HG03520 (cell line): ENCODE results near the gene UST.
"Not testable (repeated sequence)": the region's sequence is repeated elsewhere in the genome, so short reads cannot be mapped to it uniquely, and the experiment has no call there.

ENCODE experiments used
- ATAC-seq: cut with Tn5 transposase; IDR thresholded peaks from one replicate; pipeline ENCODE4 v1.9.1; 2021; ENCODE audit warnings: mild to moderate bottlenecking, moderate library complexity; ENCODE audit not compliant: unreplicated experiment

Gene UST

DNA sequence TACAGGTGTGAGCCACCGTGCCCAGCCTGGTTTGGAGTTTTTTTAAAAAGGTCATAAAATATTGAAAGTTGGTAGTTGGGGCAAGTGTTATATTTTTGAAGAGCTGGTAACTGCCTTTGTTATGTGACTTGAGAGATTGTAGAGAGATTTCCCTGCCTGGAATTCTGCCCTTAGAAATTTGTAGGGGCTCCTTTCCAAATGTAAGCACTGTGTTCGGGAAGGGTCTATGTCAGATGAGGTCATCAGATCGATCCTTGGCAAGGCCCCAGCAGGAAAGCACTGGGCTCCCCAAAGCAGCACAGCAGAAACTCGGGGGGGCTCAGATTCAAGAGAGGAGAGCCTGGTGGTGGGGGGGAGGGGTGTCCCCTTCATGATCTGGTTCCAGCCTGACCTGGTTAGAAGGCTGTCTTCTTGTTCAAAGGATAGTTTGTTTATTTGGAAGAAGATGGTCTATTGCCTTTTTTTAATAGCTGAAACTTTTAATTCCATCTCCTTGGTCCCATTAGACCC is 220.2 kb downstream of the UST start:
- ATAC-seq: no peak

- no peak for ATAC-seq
Measured at GRCh38 chr6:148967541-148967956, 220.7 kb downstream of the UST start.

- no peak for ATAC-seq
Measured at GRCh38 chr6:148968771-148969602, 222.2 kb downstream of the UST start.

- no peak for ATAC-seq
Measured at GRCh38 chr6:148969603-148970061, 222.8 kb downstream of the UST start.

GRCh38 chr6:148971031-148971927 is 224.4 kb downstream of the UST start:
- no peak for ATAC-seq

DNA sequence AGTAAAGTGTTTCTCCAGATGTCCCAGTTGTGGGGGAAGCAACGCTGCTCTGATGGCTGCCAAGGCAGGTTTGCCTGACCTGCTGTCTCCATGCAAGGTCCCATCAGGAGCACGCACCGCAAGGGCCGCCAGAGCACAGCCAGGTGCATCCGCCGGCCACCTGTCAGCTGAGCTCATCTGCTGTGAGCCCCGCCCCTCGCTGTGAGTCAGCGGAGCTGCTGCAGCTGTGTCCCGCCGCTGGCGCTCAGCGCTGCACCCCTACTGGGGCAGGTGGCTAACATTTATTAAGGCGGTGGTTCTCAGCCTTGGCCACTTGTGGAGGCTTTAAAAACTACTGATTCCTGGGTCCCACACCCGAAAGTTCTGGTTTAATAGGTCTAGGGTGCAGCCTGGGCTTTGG is 225.7 kb downstream of the UST start:
- ATAC-seq: no peak

DNA sequence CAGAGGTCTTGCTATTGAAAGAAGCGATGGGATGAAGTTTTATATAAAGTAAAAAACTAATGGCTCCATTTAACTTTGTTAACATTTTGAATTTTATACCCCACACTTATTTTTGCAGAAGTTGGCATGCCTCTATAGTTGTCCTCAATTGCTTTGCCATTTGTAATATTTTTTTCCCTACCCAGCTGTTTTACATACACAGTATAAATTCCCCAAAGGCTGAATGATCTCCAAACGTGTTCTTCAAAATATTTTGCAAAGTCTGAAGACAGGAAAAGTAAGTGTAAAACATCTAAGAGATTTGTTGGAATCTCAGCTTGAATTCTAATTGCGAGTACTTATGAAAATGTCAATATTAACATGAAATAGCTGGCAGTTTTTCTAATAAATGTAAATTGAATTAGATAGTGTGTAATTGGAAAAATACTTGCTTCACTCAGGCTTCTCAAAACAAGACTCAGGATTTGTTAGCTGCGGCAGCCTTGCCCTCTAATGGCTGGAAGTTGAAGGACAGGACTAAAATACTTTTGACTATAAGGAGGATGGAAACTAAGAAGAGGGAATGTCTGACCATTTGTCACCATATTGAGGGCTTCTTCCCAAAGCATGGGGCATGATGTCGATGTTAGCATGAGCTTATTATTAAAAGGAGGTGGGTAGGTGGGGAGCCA is 226.8 kb downstream of the UST start:
- ATAC-seq: no peak

GRCh38 chr6:148974351-148974750 is 227.5 kb downstream of the UST start:
- ATAC-seq: no peak

- not testable (repeated sequence) for ATAC-seq
Measured at GRCh38 chr6:148978298-148978697, 231.5 kb downstream of the UST start.

DNA sequence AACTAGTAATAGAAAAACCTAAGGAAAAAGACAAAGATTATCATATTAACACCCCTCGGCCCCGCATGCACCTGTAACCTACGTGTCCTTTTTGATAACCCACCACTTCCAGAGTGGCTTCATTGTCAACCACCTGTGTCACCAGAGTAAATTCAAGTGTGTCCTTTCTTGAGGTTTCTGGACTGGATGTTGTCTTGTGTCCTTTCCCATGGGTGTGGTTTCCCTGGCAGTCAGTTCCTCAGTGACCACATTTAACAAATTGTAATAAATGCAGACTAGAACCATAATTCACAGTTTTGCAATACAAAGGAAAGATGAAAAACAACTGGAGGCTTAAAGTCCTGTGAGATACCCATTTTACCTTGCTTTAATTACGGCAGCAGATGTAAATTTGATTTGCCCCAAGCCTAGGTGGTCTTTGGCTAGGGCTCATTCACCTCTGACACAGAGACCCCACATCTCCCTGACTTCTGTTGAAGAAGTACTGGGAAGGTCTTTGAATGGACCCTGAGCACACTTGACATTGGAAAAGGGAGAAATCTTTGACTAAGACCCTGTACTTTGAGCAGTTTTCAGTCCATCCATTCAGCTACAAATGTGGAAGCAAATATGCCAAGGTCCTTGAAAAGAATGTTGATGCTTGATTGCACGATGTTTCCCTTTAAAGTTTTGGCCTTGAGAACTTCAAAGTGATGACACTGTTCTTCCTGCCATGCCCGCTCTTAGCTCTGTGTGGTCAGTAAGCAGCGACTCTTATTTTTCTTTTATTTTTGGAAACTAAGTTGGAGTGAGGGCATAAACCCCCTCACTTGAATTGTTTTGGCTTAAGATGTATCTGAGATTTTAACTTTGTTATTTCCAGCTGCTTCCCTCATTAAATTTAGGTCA is 232.4 kb downstream of the UST start:
- no peak for ATAC-seq

GRCh38 chr6:148980234-148980633 is 233.4 kb downstream of the UST start:
- no peak for ATAC-seq

DNA sequence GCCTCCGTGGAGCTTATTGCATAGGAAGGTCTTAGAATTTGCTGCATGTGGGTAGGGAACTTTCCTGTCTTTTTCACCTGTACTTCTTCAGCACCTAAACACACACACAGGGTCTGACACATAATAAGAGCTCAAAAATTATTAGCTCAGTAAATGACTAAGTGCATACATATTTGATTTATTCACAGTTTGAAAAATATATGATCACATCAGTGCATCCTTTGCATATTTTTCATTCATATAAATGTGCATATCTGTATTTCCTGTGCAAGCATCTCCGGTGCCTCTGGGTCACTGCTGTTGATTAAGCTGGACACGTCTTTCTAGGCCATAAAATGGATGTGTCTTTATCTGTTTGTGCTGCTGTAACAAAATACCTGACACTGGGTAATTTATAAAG is 234.7 kb downstream of the UST start:
- no peak for ATAC-seq

DNA sequence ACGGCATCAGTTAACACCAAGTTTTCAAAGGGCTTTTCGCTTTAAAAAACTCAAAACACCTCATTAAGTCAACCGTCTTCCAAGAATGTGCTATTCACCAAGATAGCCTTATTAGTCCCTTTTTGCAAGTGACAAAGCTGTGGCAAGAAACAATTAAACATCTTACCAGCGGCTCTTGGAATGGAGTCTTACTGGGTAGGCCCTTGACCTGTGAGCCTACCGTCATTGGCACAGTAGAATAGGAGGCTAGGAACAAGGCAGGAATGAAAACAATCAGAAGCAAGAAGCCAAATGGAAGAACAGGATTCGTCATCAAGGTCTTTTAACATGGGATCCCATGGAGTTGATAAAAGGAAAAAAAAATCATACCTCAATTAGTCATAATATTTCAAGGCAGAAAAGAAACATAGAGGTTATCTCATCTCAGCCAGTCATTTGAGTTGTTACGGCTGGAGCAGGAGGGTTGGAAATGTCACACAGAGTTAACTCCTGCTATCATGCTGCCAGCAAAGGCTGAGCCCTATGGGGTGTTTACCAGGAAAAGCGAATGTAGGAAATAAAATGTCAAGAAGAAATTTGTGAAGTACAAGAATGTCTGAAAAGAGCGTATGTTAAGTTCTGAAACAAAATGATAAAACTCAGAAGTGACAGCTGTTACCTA is 236.4 kb downstream of the UST start:
- ATAC-seq: no peak

DNA sequence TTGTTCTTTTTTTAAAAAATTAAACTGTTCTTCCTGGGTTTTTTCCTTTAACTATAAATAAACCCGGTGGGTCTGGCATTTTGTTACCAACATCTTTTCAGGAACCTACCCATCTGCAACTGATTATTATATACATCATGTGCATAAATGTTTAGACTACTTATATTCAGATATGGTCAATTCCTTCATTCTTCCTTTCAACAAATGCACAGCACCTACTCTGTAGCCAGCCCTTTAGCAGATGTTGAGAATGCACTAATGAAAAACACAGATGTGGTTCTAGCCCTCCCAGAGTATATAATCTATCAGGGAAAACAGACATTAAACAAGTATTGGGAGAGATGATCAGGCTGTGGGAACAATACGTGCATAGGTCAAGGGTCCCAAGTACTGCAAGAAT is 237.1 kb downstream of the UST start:
- ATAC-seq: no peak

DNA sequence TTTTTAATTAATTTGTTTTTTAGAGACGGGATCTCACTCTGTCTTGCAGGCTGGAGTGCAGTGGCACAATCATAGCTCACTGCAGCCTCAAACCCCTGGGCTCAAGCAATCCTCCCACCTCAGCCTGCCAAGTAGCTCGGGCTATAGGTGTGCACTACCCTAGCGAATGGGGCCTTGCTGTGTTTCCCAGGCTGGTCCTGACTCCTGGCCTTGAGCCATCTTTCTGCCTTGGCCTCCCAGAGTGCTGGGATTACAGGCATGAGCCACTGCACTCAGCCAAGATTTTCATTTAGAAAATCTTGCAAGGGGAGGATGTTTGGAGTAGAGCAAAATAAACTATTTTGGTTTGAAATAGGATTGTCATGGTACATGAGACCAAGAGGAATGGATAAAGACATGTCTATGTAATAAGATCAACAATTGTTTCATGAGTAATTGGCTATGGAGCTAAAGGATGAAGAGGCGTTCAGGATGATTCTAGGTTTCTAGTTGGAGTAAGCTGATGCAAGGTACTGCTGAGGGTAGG is 237.8 kb downstream of the UST start:
- no peak for ATAC-seq

DNA sequence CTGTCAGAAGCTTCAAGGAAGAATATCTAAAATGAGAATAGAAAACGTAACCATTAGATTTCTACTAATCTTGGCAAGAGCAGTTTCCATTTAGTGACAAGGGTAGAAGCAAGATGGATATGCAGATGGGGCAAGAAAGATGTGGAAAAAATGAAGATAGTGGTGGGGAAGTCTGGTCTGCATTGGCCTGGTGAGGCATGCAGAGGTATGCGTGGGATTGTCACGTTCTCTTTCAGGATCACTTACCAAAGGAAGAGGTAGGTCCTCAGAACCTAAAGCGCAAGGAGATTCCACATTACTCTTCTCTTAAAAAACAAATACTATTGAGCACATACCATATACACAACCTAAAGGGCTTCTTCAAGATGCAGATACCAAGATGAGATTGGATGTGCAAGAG is 238.7 kb downstream of the UST start:
- no peak for ATAC-seq

GRCh38 chr6:148986608-148987007 is 239.8 kb downstream of the UST start:
- no peak for ATAC-seq

DNA sequence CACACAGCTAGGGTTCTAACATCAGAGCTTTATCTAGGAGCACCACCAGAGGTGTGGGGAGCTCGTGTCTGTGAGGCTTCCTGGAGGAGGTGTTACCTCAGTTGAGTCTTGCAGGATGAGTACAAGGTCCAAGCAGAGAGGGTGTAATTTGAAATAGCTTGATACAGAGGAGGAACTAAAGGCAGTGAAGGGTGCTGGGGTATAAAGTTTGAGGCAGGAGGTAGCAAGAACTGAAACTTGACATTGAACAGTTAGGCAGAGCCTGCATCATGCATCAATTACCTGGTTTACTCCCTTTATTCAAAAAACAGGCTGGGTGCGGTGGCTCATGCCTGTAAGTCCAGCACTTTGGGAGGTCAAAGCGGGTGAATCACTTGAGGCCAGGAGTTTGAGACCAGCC is 241.2 kb downstream of the UST start:
- ATAC-seq: no peak

DNA sequence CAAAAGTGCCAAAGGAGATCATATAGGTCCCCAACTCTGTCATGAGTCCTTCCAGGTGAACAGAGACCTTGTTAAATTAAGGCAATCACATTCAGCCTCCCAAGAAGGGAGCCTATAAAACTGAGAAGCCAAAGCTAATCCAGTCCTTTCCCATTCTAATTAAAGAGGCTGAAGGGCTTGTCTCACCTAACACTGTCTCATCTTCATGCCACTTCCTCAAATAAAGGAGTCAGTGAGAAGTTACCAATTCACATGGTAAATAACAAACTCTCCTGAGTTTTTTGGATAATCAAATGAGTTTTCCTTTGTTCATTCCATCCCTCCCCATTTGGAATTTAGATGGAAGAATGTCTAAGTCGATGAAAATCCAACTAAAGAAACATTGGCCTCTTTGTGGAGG is 242.8 kb downstream of the UST start:
- no peak for ATAC-seq
